TTC549 (cell line): ENCODE results near the gene GABRB2.

Experiments used
- FAIRE-seq: peaks from 2 replicates; lab custom pipeline; 2012; peaks lifted over from hg19 to GRCh38; lab: Jason Lieb, UNC

GABRB2 gene

DNA sequence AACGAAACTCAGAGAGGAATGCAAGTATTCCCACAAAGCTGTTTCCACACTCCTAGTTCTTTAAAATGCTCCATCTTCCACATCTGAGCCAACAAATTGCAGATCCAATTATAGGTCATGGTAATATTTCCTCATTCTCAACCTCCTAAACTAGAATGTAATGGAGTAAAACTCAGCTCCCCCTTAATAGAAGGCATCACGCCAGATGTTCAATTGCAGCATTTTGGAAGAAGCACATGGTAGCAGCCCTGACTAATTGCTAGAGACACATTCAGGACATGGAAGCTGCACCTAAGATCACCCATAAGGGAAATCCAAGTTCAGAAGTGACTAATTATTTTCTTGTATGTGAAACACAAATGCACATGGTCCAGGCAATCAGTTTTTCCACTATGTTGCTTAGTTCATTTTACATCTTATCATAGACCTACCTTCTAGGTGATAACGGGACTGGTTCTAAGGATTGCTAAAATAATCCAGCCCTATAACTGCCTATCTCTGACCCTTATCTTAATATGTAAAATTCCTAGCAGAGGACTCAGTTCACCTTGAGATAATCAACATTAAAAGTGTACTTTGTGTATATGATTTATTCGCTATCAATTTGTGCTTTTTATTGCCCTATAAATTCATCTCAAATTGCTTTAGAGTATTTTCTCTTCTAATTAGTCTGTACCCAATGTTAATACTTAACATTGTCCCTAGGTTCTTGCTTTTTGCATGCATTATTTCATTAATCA lies 75.1 kb downstream of the GABRB2 start:
- FAIRE-seq: no peak

- FAIRE-seq: no peak
These were observed 78.8 kb downstream of the GABRB2 start for GRCh38 chr5:161467703-161468102.

- no peak for FAIRE-seq
These were observed 85.8 kb downstream of the GABRB2 start for GRCh38 chr5:161460741-161461140.

- FAIRE-seq: no peak
These were observed 99.9 kb downstream of the GABRB2 start for GRCh38 chr5:161446655-161447054.

DNA sequence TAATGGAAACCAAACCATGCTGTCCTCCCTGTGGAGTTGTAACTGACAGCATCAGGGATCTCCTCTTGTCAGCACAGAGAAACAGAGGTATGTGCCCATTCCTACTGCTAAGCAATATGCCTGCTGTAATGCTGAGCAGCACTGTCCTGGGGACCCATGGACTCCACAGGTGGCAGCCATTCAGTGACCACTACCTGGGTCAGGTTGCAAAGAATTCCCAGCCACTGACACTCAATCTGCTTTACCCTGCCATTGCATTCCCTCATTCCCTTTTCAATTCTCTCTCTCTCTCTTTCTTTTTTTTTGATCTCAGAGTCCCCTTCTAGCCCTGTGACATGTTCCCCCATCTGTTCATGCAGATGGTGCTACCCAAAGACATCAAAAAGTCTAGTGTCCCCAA lies 104.1 kb downstream of the GABRB2 start:
- no peak for FAIRE-seq

- no peak for FAIRE-seq
These were observed 113.7 kb downstream of the GABRB2 start for GRCh38 chr5:161432798-161433197.

DNA sequence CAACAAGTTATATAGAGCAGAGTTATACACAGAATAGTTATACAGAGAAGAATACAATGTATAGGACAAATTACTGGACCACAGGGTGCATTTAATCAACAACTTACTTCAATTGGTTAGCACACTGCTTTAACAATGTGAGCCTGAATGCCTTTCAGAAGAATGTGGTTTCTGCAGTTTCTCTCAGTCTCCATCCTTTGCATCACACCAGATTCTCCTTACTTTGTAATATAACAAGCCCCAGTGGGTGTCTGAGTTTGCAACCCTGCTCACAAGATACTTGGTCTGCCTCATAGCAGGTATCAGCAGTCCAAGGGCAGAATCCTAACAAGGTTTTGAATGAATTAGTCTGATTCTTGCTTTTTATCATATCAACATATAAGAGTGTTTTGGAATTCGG lies 114.6 kb downstream of the GABRB2 start:
- no peak for FAIRE-seq

GRCh38 chr5:161421067-161421466 lies 125.5 kb downstream of the GABRB2 start:
- FAIRE-seq: no peak

- no peak for FAIRE-seq
These were observed 126.0 kb downstream of the GABRB2 start for GRCh38 chr5:161420521-161420920.

DNA sequence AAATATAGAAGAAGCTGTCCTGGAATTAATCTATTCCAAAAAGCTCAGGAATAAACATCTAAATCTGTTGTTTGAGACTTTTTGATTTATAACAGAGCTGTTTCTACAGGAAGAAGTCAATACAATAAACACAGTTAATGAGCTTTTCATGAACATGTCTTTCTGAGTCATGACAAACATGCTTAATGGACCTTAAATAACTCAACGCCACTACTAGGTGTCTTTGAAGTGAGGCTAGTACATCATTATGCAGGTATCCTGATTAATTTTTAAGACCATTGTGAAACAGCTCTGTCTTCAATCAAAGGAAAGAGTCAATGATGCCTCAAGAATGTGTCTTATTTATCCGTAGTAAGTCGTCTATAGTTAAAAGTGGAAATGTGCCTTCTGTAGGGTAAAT lies 131.6 kb downstream of the GABRB2 start:
- no peak for FAIRE-seq

GRCh38 chr5:161414037-161414436 lies 132.5 kb downstream of the GABRB2 start:
- no peak for FAIRE-seq

- no peak for FAIRE-seq
These were observed 133.7 kb downstream of the GABRB2 start for GRCh38 chr5:161412792-161413191.

GRCh38 chr5:161411156-161411555 lies 135.4 kb downstream of the GABRB2 start:
- FAIRE-seq: no peak

DNA sequence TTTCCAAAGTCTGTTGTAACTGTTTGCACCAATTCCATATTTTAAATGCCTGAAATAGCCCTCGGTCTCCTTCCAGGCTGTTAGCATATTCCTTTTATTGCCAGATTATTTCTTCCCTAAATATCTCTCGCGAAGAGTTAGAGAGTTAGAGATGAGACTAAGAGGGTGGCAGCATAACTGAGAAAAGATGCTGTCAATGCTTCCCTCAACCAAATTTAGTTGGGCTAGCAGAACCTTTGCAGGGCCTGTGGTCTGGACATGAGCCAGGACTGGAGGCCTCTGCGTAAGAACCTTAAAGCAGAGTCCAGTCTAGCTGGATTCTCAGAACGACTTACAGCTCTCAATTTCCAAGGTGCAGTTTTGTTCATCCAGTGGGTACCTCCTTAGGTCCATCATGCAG lies 135.9 kb downstream of the GABRB2 start:
- FAIRE-seq: no peak

GRCh38 chr5:161409471-161409870 lies 137.1 kb downstream of the GABRB2 start:
- FAIRE-seq: no peak

GRCh38 chr5:161406880-161407279 lies 139.6 kb downstream of the GABRB2 start:
- FAIRE-seq: no peak

DNA sequence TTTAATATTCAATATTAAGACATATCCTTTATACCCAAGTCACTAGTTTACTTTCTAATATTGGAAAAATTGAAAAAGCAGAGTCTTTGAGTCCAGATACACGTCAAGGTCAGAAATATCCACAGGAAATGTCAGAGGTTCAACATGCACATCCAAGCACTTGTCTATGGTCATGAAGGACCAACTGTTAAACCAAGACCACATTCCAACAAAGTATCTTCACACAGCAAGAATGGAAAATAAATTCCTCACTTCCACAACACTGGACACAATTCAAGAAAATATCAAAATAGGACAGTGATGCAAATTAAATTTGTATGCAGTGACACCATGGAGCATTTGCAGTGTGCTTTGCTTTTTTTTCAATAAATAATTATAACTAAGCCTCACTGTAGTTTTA lies 142.5 kb downstream of the GABRB2 start:
- no peak for FAIRE-seq

DNA sequence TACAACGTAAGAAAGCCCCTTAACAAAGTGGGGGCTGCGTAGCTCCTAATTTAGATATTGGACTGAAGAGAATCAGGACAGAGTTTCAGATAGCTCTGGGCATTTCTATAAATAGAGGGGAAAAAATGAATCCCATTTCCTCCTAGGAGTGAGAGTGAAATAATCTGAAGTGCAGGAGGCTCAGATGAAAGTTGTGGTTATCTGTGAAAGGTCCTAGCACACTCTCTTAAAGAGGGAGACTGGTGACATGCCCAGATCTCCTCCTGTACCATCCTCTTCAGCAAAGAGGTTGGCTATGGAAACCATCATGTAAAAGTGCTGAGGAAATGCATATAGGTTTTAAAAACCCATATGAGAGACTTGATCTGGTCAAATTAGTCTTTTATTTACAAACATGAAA lies 143.4 kb downstream of the GABRB2 start:
- no peak for FAIRE-seq

GRCh38 chr5:161400583-161400982 lies 145.9 kb downstream of the GABRB2 start:
- no peak for FAIRE-seq

- no peak for FAIRE-seq
These were observed 146.4 kb downstream of the GABRB2 start for GRCh38 chr5:161399996-161400562.

DNA sequence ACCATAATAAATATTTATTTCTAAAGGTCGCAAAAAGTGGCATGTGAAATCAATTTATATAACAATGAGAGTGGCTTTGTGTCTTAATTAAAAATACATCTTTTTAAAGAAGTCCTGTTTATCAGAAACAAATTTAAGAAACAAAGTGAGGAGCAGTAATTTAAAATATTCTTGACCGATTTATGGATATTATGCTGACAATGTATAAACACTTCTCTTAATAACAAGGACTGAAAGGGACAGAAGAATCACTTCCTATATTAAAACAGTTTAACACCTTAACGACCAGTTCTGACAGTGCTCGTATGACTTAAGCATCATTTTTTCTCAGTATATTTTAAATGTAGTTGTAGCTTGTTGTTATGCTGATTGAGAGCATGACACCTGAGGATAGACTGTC lies 149.1 kb downstream of the GABRB2 start:
- no peak for FAIRE-seq

DNA sequence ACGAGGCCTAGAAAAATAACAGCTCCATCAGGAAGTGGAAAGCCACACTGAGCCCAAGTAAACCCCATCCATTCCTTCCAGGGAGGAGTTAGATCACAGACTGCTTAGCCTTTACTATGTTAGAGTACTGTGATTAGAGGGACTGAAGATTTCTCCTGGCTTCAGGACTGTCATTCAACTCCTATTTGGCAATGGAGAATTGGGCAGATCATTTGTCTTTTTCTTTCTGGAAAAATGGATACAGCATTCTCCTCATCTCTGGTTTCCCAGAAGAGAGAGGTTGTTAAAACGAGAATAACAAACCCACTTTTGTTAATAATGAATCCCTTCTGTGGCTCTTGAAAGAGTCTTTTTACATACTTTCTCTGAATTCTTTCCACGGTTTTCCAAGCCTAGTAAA lies 150.4 kb downstream of the GABRB2 start:
- FAIRE-seq: no peak

DNA sequence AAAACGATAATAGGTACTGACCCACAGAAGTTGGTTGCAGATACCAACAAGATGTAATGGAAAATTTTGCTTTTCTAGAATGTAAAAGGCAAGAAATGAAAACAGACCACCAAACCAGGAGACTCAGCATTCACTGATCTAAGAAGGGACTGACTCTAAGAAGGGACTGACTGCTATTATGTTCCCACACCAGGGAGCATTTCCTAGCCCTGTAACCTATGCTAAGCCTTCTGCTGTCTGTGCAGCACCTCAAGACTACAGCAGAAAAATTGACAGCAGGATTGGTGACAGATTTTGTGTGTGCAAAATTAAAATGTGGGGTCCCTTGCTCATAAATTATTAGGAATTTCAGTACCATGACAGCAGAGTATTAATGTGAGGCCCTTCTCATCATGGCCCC lies 154.8 kb downstream of the GABRB2 start:
- FAIRE-seq: no peak

DNA sequence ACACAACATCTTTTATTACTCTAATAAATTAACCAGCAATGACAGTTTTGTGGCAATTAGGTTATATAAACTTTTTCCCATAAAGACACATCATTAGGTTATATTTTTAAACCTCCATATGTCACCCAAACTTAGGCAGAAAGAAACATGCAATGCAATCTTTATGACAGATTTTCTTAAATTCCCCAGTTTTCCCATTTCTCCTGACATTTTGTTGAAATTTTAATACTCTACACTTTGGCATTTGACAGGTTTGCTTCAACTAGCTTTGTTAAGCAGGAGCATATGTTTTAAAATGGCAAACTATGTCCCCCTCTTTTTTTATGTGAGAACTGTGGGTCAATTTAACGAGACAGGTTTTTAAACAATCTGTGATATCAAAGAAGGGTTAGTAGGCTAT lies 155.5 kb downstream of the GABRB2 start:
- FAIRE-seq: no peak
